ENCODE measurements around the gene LYSMD1. TPM values are rescaled to one million over a fixed set of nuclear protein-coding genes. Genes with fewer than 3 reads are reported as not detected.

The LYSMD1 gene
- total RNA-seq, 1 donor from 2014 or later: 3.3 TPM

Other genes with a start within 250 kb of the LYSMD1 start
- 52.4 and 65.0 TPM in 2 replicates for gene SETDB1, start 239.5 kb downstream of the LYSMD1 start, total RNA-seq
- 175 and 180 TPM in 2 replicates for gene CERS2, start 191.1 kb downstream of the LYSMD1 start, total RNA-seq
- gene ANXA9, start 183.6 kb downstream of the LYSMD1 start, total RNA-seq: not detected in 2 replicates
- 27.0 and 27.4 TPM in 2 replicates for gene MINDY1, start 159.0 kb downstream of the LYSMD1 start, total RNA-seq
- gene PRUNE1, start 157.5 kb downstream of the LYSMD1 start, total RNA-seq: 17.5 and 17.7 TPM in 2 replicates
- gene BNIPL, start 129.3 kb downstream of the LYSMD1 start, total RNA-seq: 0.95 and 2.6 TPM in 2 replicates
- 1.0 and 1.2 TPM in 2 replicates for gene C1orf56, start 118.2 kb downstream of the LYSMD1 start, total RNA-seq
- 370 and 379 TPM in 2 replicates for gene CDC42SE1, start 106.3 kb downstream of the LYSMD1 start, total RNA-seq
- 3.7 and 3.9 TPM in 2 replicates for gene MLLT11, start 105.5 kb downstream of the LYSMD1 start, total RNA-seq
- gene GABPB2, start 95.1 kb downstream of the LYSMD1 start, total RNA-seq: 27.5 and 28.6 TPM in 2 replicates
- gene SEMA6C, start 19.3 kb downstream of the LYSMD1 start, total RNA-seq: 1.1 and 2.2 TPM in 2 replicates
- gene TNFAIP8L2, start 9.3 kb downstream of the LYSMD1 start, total RNA-seq: 34.5 and 37.2 TPM in 2 replicates
- 66.5 and 74.8 TPM in 2 replicates for gene SCNM1, start 242 bp upstream of the LYSMD1 start, total RNA-seq
- 2.7 and 4.5 TPM in 2 replicates for gene TMOD4, start 10.1 kb upstream of the LYSMD1 start, total RNA-seq
- gene VPS72, start 24.3 kb upstream of the LYSMD1 start, total RNA-seq: 72.0 and 80.4 TPM in 2 replicates
- 72.1 and 74.9 TPM in 2 replicates for gene PIP5K1A, start 32.6 kb upstream of the LYSMD1 start, total RNA-seq
- gene PSMD4, start 88.8 kb upstream of the LYSMD1 start, total RNA-seq: 200 and 204 TPM in 2 replicates
- 27.0 and 28.6 TPM in 2 replicates for gene ZNF687, start 116.4 kb upstream of the LYSMD1 start, total RNA-seq
- 81.2 and 85.5 TPM in 2 replicates for gene PI4KB, start 161.5 kb upstream of the LYSMD1 start, total RNA-seq
- gene RFX5, start 181.3 kb upstream of the LYSMD1 start, total RNA-seq: 118 and 120 TPM in 2 replicates
- gene SELENBP1, start 206.8 kb upstream of the LYSMD1 start, total RNA-seq: not detected in 2 replicates
- gene PSMB4, start 233.7 kb upstream of the LYSMD1 start, total RNA-seq: 393 and 396 TPM in 2 replicates

Measured in T-helper 1 cell treated with Interleukin-12 subunit alpha and Interleukin-12 subunit beta and Interleukin-4 antibody, amounts not matched to agents 30 ng/mL and 1 ng/mL, for 36 hours (primary cell).